Peyer's patch (tissue), 4 donors: ENCODE results near the gene ZIC5.

ENCODE experiments used
- POLR2A ChIP-seq, 2 donors: fragments of 450-650 bp; IDR thresholded peaks; one replicate each; pipeline ENCODE4 v1.5.1; 2017; ENCODE audit warnings: antibody characterized with exemption in 2 of 2, mild to moderate bottlenecking in 2 of 2, moderate library complexity in 2 of 2
- TF ChIP-seq, protein P1 (sequence below), 6 experiments: fragments of 450-650 bp in 4 of 6; fragments of 200-600 bp in 2 of 6; sonication (generic) in 1 of 6; IDR thresholded peaks; one replicate each; pipeline ENCODE4 v1.5.1; 2017 to 2019; ENCODE audit warnings: antibody characterized with exemption in 6 of 6, mild to moderate bottlenecking in 3 of 6, moderate library complexity in 1 of 6

DNA sequence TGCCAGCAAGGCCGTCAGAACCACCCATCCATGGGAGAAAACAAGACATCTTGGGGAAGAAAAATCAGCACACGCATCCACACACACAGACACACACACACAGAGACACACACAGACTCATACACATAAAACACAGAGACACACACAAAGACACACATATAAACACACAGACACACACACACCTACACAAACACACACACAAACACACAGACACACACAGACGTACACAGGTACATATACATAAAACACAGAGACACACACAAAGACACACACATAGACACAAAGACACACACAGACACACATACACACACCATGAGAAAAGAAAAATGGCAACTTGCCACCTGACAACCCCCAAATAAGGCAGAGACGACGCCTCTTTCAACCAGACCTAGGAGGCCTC is 40.6 kb downstream of the ZIC5 start:
- no peak for TF ChIP-seq POLR2A (IDR thresholded peaks at IDR 0.05)
- TF ChIP-seq, protein P1, sequence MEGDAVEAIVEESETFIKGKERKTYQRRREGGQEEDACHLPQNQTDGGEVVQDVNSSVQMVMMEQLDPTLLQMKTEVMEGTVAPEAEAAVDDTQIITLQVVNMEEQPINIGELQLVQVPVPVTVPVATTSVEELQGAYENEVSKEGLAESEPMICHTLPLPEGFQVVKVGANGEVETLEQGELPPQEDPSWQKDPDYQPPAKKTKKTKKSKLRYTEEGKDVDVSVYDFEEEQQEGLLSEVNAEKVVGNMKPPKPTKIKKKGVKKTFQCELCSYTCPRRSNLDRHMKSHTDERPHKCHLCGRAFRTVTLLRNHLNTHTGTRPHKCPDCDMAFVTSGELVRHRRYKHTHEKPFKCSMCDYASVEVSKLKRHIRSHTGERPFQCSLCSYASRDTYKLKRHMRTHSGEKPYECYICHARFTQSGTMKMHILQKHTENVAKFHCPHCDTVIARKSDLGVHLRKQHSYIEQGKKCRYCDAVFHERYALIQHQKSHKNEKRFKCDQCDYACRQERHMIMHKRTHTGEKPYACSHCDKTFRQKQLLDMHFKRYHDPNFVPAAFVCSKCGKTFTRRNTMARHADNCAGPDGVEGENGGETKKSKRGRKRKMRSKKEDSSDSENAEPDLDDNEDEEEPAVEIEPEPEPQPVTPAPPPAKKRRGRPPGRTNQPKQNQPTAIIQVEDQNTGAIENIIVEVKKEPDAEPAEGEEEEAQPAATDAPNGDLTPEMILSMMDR (IDR thresholded peaks at IDR 0.05) = no peak
